Measurements from ENCODE around the gene SH3D21. TPM values are rescaled to one million over a fixed set of nuclear protein-coding genes. Genes with fewer than 3 reads are reported as not detected.

Gene SH3D21
- total and polyA plus RNA-seq, 2 of the 8 experiments (the other 6 are each of a cell fraction or from before 2014, with no cell fraction given): 3.4 to 8.6 TPM

GRCh38 chr1:36298640-36299039 lies 7.5 kb upstream of the SH3D21 start:
- Histone ChIP-seq H3K18ac (ENCODE audit: extremely low read depth, low read length) (no peak overlapping the region), H3K9me3 (ENCODE audit: insufficient read depth in 2 of 2, low read depth in 1 of 2, low read length in 1 of 2) (no peaks in the 10 kb centered on the region), H3K4ac (replicated peaks; ENCODE audit: insufficient read length, low read depth, low read length) (no peak overlapping the region), H3K4me1 (replicated peaks in 1 of 4; ENCODE audit: control insufficient read depth in 3 of 4, insufficient read depth in 4 of 4, low read length in 3 of 4) (no peaks in the 10 kb centered on the region), H3K23ac (ENCODE audit: insufficient read length) (no peak overlapping the region), H2BK120ac (replicated peaks; ENCODE audit: low read depth, low read length) (no peak overlapping the region), H3K27ac (ENCODE audit: low read depth, low read length) (no peak overlapping the region), H3K4me3 (ENCODE audit: extremely low read depth in 1 of 4, insufficient read depth in 2 of 4, low read depth in 3 of 4, low read length in 4 of 4) (no peak overlapping the region), H4K91ac (replicated peaks; ENCODE audit: insufficient read length, low read length) (no peak overlapping the region), H4K5ac (ENCODE audit: insufficient read length, low read depth, low read length) (no peak overlapping the region), H3K23me2 (ENCODE audit: low read depth, low read length) (no peaks in the 10 kb centered on the region; the same call in 1 of the 2 replicates), H3K9ac (replicated peaks in 1 of 4; ENCODE audit: extremely low read depth in 1 of 4, low read depth in 3 of 4, low read length in 3 of 4) (no peak overlapping the region), H4K8ac (ENCODE audit: extremely low read depth, insufficient read depth, low read length) (no peak overlapping the region), H3K14ac (ENCODE audit: insufficient read length) (no peak overlapping the region), H4K20me1 (replicated peaks in 1 of 2; ENCODE audit: control insufficient read depth in 1 of 2, insufficient read depth in 2 of 2, low read length in 2 of 2) (peaks cover 0 to 5% of the 10 kb centered on the region in 2 experiments), H3K56ac (replicated peaks; ENCODE audit: insufficient read length, low read depth, low read length) (no peak overlapping the region), H3K4me2 (ENCODE audit: insufficient read depth in 1 of 2, low read depth in 2 of 2, low read length in 2 of 2) (no peak overlapping the region), H3K79me1 (ENCODE audit: low read depth, low read length) (no peaks in the 10 kb centered on the region), H2BK15ac (ENCODE audit: low read length) (no peak overlapping the region), H2AFZ (ENCODE audit: low read length) (no peak overlapping the region), H3K27me3 (replicated peaks in 1 of 4; ENCODE audit: control insufficient read depth in 3 of 4, extremely low read depth in 1 of 4, insufficient read depth in 3 of 4, low read length in 3 of 4) (no peaks in the 10 kb centered on the region), H2AK5ac (ENCODE audit: low read depth, low read length) (no peak overlapping the region), H3K36me3 (ENCODE audit: control insufficient read depth in 2 of 4, insufficient read depth in 4 of 4, low read length in 3 of 4) (peaks cover 31 to 80% (median 66%) of the 10 kb centered on the region in 4 experiments), H2BK5ac (ENCODE audit: low read depth, low read length) (no peak overlapping the region), H2BK20ac (ENCODE audit: low read length) (no peak overlapping the region), H3K79me2 (ENCODE audit: control insufficient read depth in 1 of 2, insufficient read depth in 2 of 2, low read length in 2 of 2) (no peaks in the 10 kb centered on the region; a peak in 1 of 4 replicates), H2BK12ac (ENCODE audit: low read depth, low read length) (no peak overlapping the region)
- WGBS, 2 experiments (ENCODE audit: extremely low coverage in 1 of 2, insufficient coverage in 1 of 2, insufficient read length in 1 of 2, insufficient replicate concordance in 2 of 2, low coverage in 1 of 2, low lambda C conversion rate in 2 of 2, missing lambda C conversion rate in 1 of 2): 92% methylated on average over 5 of the region's 5 CpGs; no CpG with 5 or more reads in 1 of the 2 experiments
- FAIRE-seq (no peak), DNase-seq (ENCODE audit: low read depth in 1 of 2, low spot score in 2 of 2) (no peak)
- TF ChIP-seq CTCF (IDR thresholded peaks at IDR 0.05; ENCODE audit: control extremely low read depth in 1 of 3, insufficient read depth in 1 of 3, low read depth in 1 of 3, low read length in 3 of 3): no peak
- TF ChIP-seq RBBP5 (IDR thresholded peaks at IDR 0.05; ENCODE audit: borderline replicate concordance, low read depth, low read length): no peak
- TF ChIP-seq SP1 (IDR thresholded peaks at IDR 0.05; ENCODE audit: low read depth, low read length): no peak
- TF ChIP-seq POLR2AphosphoS5 (IDR thresholded peaks at IDR 0.05; ENCODE audit: low read depth, low read length): no peak
- POLR2A ChIA-PET (ENCODE audit: partially characterized antibody): interaction anchor here (0.6 to 1.2 kb wide), 2 partner anchors 144 to 147 kb away, joined by 3 read pairs; no protein-coding TSS in a partner anchor
- CTCF ChIA-PET (ENCODE audit: partially characterized antibody): interaction anchor here (0.8 to 10.4 kb wide), 9 partner anchors 8 to 164 kb away, joined by 3 to 68 read pairs (median 13); partner anchors contain the start of gene TRAPPC3
